Activated naive CD4-positive, alpha-beta T cell treated with anti-CD3 and anti-CD28 coated beads, Interleukin-2, amount 10 ng/mL, durations not matched to agents 7 days and 5 days (primary cell): Measurements from ENCODE around the gene CASKIN2.

Source experiments
- CTCF ChIA-PET: fragments of 350-600 bp; sonication (Branson Sonifier 250); formaldehyde crosslinking; loops from one replicate; lab custom pipeline; 2021; ENCODE audit warnings: antibody characterized with exemption; lab: Charles Lee
- DNase-seq: peaks from one replicate; pipeline ENCODE4 v3.0.0-alpha.2; 2020
- H3K27ac Mint-ChIP-seq: one replicate; pipeline ENCODE4 v1.8.0; 2021; ENCODE audit warnings: mild to moderate bottlenecking, moderate library complexity, mixed read lengths
- H3K27me3 Mint-ChIP-seq: one replicate; pipeline ENCODE4 v1.8.0; 2021; ENCODE audit warnings: mild to moderate bottlenecking, mixed read lengths
- H3K36me3 Mint-ChIP-seq: one replicate; pipeline ENCODE4 v1.8.0; 2021; ENCODE audit warnings: mixed read lengths
- H3K4me1 Mint-ChIP-seq: one replicate; pipeline ENCODE4 v1.8.0; 2021; ENCODE audit warnings: mixed read lengths
- H3K4me3 Mint-ChIP-seq: one replicate; pipeline ENCODE4 v1.8.0; 2021; ENCODE audit warnings: mild to moderate bottlenecking, moderate library complexity, mixed read lengths
- H3K9me3 Mint-ChIP-seq: one replicate; pipeline ENCODE4 v1.8.0; 2021; ENCODE audit warnings: mixed read lengths

The CASKIN2 gene

DNA sequence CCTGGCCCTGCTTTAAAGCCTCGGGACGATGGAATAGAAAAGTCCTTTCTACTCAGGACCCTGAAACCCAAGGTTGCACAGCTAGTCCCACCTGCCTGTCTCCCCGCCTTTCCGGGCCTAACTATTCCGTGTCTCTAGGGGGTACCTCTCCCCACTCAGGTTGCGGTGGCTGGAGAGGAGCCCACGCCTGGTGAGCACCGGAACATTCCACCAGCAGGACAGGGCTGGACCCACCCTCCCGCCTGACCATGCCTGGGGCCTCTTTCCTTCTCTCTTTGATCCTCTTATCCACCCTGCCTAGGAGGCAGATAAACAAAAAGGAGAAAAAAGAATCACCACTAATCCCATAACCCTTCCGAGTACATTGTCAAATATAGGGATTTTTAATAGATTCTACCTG is 21.0 kb upstream of the CASKIN2 start:
- H3K27ac Mint-ChIP-seq, result peak overlapping the region; percentile 67
- H3K9me3 Mint-ChIP-seq, result no peaks in the 10 kb centered on the region
- no peak overlapping the region for H3K4me3 Mint-ChIP-seq
- CTCF ChIA-PET, result no interaction called here
- no peaks in the 10 kb centered on the region for H3K27me3 Mint-ChIP-seq
- no peak for DNase-seq
- H3K4me1 Mint-ChIP-seq, result peaks cover 32% of the 10 kb centered on the region
- H3K36me3 Mint-ChIP-seq, result peaks cover 2% of the 10 kb centered on the region

DNA sequence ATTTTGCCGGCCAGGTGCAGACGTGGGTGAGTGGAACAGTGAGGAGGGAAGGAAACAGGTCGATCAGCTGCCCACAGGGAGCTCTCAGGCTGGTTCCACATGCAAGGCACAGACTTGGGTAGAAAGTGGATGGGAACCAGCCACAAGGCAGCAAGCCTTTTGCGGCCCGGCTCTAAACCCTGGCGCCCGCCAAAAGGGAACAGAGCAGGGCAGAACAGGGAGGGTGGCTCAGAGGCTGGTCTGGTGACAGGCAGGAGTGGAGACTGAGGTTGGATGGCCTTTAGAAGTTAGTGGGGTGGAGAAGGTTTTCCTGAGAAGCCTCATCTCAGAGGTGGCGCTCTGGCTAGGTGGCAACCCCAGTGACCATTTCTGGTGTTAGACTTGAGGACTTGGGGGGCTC is 20.5 kb upstream of the CASKIN2 start:
- peaks cover 32% of the 10 kb centered on the region for H3K4me1 Mint-ChIP-seq
- no peaks in the 10 kb centered on the region for H3K9me3 Mint-ChIP-seq
- H3K36me3 Mint-ChIP-seq, result peaks cover 2% of the 10 kb centered on the region
- H3K27me3 Mint-ChIP-seq, result no peaks in the 10 kb centered on the region
- CTCF ChIA-PET, result no interaction called here
- H3K27ac Mint-ChIP-seq, result peak overlapping the region; percentile 82
- H3K4me3 Mint-ChIP-seq, result no peak overlapping the region
- DNase-seq, result no peak

DNA sequence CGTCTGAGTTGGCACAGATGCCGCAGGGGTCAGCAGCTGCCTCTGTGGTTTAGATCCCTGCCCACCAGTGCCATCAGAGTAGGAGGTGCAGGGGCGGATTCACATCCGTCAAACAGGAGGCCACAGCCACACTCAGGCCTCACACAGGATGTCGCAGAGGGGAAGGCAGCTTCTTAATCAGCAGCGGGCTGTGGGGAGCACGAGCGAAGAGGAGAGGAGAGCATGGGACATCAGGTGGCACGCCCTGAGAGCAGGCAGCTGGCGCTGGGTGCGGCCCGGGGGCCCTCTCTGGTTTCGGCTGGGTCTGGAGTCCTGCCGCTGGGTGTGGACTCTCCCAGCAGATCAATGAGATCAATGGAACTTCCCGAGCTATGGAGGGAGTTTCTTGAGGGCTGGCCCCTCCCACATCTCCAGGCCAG is 19.8 kb upstream of the CASKIN2 start:
- Mint-ChIP-seq H3K27me3 (no peaks in the 10 kb centered on the region), H3K27ac (peak overlapping the region; percentile 82), H3K36me3 (peaks cover 3% of the 10 kb centered on the region), H3K4me1 (peaks cover 32% of the 10 kb centered on the region), H3K4me3 (peak overlapping the region; percentile 31), H3K9me3 (no peaks in the 10 kb centered on the region)
- peak; percentile 79 for DNase-seq
- CTCF ChIA-PET, result no interaction called here

DNA sequence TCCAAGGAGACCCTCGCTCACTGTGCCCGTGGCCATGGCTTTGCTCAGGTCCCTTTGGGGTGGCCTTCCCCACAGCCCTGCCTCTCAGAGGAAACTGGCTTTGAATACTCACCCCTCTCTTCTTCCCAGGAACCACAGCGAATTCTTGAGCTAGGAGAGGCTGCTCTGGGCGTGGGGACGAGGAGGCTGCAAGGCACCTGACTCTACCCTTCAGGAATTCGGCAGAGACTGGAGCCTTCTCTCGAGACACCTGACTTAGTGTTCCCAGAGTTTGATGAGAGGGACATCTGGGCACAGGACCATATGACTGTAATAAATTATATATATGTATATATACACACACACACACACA is 16.4 kb upstream of the CASKIN2 start:
- Mint-ChIP-seq H3K27ac (no peak overlapping the region), H3K27me3 (peaks cover 6% of the 10 kb centered on the region), H3K4me3 (no peak overlapping the region), H3K4me1 (peaks cover 37% of the 10 kb centered on the region), H3K36me3 (peaks cover 4% of the 10 kb centered on the region), H3K9me3 (no peaks in the 10 kb centered on the region)
- no peak for DNase-seq
- CTCF ChIA-PET, result interaction anchor here (0.7 kb wide), 1 partner anchor 15 kb away, joined by 4 read pairs; the partner anchor contains the start of gene TSEN54

DNA sequence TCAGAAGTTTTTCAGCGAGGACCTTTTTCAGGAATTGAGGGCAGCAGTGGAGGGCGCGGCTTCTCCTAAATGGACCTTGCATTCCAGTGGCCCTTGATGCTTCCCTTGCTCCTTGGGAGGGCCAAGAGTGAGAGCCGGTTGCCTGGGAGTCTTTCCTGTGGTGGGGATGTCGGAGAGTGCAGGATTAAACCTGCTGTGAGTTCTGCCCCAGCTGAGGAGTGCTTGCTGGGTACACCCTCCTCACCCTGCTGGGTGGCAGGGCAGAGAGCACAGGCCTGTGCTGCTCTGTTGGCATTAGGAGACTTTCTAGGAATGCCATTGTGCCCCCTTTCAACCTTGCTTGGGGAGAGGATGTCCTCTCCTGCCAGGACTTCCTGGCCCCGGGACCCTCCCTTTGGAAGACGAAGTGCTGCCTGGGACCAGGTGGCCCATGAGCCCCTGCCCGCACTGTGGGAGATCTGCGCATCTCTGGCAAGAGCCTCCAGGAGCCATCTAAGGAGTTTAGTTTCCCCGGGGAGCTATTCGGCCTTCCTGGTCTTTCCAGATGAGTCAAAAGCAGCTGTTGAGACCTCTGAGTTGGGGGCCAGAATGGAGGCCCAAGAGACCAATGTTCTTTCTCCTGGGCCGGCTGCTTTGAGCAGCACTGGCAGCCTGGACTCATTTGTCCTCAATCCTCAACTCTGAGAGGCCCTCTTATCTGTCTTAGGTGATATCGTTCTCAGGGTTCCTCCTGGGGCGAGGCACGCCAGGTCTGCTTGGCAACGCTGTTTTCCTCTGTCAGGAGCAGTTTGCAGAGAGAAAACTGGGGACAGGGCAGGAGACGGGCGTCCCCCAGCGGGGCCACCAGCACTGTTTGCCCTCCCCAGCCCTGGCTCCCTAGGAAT is 15.7 kb upstream of the CASKIN2 start:
- no peaks in the 10 kb centered on the region for H3K9me3 Mint-ChIP-seq
- peaks cover 6% of the 10 kb centered on the region for H3K36me3 Mint-ChIP-seq
- no peak overlapping the region for H3K27ac Mint-ChIP-seq
- CTCF ChIA-PET, result no interaction called here
- H3K4me1 Mint-ChIP-seq, result peaks cover 38% of the 10 kb centered on the region
- DNase-seq, result no peak
- peaks cover 13% of the 10 kb centered on the region for H3K27me3 Mint-ChIP-seq
- no peak overlapping the region for H3K4me3 Mint-ChIP-seq

DNA sequence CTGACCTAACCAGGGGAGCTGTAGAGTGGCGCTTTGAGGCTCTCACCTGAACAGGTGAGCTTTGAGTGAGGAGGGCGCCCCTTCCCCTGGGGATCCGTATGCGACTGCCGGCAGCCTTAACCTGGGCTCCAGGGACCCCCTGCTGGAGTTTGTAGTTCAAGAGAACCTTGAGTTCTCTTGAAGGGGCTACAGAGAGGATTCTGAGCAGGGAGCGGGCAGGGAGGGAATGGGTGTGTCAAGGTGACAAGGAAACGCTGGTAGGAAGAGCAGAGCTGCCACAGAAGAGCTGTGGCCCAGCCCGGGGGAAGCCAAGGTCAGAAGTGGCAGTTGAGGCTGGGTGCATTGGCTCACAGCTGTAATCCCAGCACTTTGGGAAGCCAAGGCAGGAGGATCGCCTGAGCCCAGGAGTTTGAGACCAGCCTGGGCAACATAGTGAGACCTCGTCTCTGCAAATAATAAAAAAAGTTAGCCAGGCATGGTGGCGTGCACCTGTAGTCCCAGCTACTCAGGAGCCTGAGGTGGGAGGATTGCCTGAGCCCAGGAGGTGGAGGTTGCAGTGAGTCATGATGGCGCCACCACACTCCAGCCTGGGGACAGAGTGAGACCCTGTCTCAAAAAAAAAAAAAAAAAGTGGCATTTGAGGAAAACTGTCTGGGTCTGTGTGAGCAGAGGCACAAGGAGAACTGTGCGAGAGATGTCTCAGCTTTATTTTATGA is 11.4 kb upstream of the CASKIN2 start:
- Mint-ChIP-seq H3K36me3 (peaks cover 10% of the 10 kb centered on the region), H3K4me1 (peaks cover 14% of the 10 kb centered on the region), H3K4me3 (peak overlapping the region; percentile 73), H3K27me3 (peaks cover 16% of the 10 kb centered on the region), H3K27ac (no peak overlapping the region), H3K9me3 (no peaks in the 10 kb centered on the region)
- CTCF ChIA-PET, result no interaction called here
- no peak for DNase-seq

DNA sequence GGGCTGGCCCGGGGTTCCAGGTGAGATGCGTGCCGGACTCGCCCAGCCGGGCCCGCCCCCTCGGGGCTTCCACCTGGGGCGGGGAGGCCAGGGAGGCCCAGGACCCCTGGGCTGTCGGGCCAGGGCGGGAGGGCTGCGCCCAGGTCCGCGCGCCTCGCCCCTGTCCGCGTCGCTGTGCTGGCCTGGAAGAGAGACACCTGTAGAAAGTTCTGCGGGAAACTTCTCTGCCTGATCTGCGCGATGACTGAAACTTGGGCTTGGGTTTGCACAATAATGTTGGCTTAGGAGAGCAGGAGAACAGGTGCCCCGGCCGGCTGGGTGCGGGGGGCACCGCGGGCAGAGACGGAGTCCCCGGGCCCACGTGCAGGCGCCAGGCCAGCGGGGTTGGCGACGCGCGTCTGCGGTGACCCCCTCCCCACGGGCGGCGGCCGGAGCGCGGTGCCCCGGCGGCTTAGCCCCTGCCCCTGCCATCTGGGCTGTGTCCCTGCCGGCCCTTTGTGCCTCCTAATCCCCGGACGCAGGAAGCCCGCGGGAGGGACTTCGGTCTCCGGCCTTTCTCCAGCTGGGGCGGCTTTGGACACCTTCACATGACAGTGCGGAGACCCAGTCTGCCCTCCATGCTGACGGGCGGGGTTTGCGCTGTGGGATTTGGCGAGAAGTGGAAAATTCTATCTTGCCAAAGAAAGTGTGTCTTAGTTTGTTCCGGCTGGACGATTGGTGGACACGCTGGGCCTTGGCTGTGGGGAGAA is 10.6 kb upstream of the CASKIN2 start:
- Mint-ChIP-seq H3K27me3 (peaks cover 16% of the 10 kb centered on the region), H3K9me3 (no peaks in the 10 kb centered on the region), H3K4me3 (peak overlapping the region; percentile 73), H3K27ac (no peak overlapping the region), H3K4me1 (peaks cover 14% of the 10 kb centered on the region), H3K36me3 (peaks cover 14% of the 10 kb centered on the region)
- CTCF ChIA-PET, result interaction anchor here (1.1 kb wide), 1 partner anchor 286 kb away, joined by 3 read pairs; no protein-coding TSS in a partner anchor
- no peak for DNase-seq

DNA sequence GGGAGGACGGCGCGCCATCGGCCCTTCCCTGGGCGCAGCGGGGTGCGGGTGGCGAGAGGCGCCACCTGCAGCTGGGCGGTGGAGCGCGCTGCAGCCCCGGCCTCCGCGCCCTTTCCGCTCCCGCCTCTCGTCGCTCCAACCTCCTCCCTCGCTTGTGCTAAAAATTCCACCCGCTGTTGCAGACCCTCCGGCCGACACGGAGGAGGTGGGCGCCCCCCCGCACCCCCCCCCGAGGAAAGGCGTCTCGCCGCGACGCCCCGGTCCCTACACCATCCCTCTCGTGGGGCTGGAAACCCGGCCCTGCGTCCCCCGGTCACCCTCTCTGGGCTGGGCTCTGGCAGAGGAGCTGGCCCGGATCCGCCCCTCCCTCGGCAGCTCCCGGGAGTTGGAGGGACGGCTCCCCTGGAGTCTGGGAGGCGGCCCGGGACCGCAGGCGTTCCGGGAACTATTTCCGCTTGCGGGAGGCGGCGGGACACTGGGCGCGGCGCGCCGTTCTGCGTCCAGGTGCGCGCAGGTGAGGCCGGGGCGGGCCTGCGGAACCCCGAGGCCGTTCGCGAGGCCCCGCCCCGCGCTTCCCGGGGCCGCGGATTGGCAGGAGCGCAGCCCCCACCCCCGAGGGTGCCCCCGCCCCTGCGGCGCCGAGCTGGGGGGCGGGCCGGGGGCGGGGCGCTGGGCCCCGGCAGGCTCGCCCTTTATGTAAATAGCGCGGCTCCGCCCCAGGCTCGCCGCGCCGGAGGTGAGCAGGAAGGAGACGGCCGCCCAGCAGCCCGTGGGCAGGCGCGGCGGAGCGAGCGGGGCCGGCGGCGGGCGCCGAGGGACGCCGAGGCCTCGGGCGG is 9.9 kb upstream of the CASKIN2 start, which contains the start of gene LLGL2:
Gene LLGL2, plus strand, starts transcription at position 728 of the 836 bp plus-strand sequence. CDS start 17,730 bp downstream, outside the sequence.
- H3K4me1 Mint-ChIP-seq, result peaks cover 14% of the 10 kb centered on the region
- DNase-seq, result peak; percentile 87
- H3K27me3 Mint-ChIP-seq, result peaks cover 16% of the 10 kb centered on the region
- H3K36me3 Mint-ChIP-seq, result peaks cover 17% of the 10 kb centered on the region
- no peak within 1 kb of the TSS for H3K27ac Mint-ChIP-seq
- no peaks in the 10 kb centered on the region for H3K9me3 Mint-ChIP-seq
- CTCF ChIA-PET, result interaction anchor here (1.1 kb wide), 1 partner anchor 285 kb away, joined by 3 read pairs; no protein-coding TSS in a partner anchor
- peak within 1 kb of the TSS; percentile 73 for H3K4me3 Mint-ChIP-seq

DNA sequence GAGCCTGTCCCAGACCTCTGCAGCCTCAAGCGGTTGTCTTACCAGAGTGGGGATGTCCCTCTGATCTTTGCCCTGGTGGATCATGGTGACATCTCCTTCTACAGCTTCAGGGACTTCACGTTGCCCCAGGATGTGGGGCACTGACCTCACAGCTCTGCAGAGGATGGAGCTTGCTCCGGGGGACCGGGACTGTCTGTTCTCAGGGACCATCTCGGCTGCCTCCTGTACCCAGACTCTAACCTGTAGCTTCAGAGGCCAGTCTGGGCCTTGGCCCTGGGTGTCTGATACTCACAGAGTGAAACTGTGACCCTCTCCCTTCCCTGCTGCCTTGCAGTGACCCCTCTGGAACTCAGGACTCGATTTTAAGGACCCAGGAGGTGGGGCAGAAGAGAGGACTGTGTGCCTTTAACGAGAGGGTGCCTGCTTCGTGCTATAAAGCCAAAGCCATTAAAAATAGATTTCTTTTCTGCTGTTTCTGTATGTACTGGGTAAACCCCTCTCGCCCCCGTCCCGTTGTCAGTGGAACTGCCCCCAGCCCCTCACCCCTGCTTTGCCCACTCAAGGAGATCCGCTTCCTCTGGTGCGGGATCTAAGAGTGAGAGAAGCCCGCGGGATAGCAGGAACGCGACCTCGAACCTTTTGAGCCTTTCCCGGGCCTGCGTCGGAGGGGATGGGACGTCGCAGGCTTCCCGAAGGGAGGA is 9.1 kb upstream of the CASKIN2 start:
- Mint-ChIP-seq H3K4me3 (peak overlapping the region; percentile 59), H3K4me1 (peaks cover 17% of the 10 kb centered on the region), H3K27ac (no peak overlapping the region), H3K27me3 (peaks cover 16% of the 10 kb centered on the region), H3K9me3 (no peaks in the 10 kb centered on the region), H3K36me3 (peaks cover 19% of the 10 kb centered on the region)
- no peak for DNase-seq
- CTCF ChIA-PET, result interaction anchor here (1.1 to 1.2 kb wide), 2 partner anchors 109 to 284 kb away, joined by 3 to 4 read pairs; partner anchors contain the start of gene SMIM5

DNA sequence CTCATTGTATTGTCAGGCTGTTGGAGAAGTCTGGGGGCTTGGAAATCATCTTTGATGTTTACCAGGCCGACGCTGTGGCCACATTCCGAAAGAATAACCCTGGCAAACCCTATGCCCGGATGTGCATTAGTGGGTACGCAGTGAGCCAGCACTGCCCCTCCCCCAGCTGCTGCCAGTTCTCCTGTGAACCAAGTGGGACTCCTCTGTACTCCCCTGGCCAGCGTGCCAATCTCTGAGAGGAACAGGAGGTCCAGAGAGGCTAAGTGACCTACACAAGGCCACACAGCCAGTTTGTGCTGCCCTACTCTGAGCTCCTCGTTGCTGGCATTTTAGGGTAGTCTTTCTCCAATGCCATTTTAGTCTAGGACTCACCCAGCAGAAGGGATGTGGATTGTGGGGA is 8.3 kb upstream of the CASKIN2 start:
- Mint-ChIP-seq H3K4me1 (peaks cover 25% of the 10 kb centered on the region), H3K9me3 (no peaks in the 10 kb centered on the region), H3K27me3 (peaks cover 16% of the 10 kb centered on the region), H3K36me3 (peaks cover 23% of the 10 kb centered on the region), H3K4me3 (peak overlapping the region; percentile 59), H3K27ac (no peak overlapping the region)
- CTCF ChIA-PET, result interaction anchor here (1.2 kb wide), 1 partner anchor 109 kb away, joined by 4 read pairs; the partner anchor contains the start of gene SMIM5
- DNase-seq, result no peak

DNA sequence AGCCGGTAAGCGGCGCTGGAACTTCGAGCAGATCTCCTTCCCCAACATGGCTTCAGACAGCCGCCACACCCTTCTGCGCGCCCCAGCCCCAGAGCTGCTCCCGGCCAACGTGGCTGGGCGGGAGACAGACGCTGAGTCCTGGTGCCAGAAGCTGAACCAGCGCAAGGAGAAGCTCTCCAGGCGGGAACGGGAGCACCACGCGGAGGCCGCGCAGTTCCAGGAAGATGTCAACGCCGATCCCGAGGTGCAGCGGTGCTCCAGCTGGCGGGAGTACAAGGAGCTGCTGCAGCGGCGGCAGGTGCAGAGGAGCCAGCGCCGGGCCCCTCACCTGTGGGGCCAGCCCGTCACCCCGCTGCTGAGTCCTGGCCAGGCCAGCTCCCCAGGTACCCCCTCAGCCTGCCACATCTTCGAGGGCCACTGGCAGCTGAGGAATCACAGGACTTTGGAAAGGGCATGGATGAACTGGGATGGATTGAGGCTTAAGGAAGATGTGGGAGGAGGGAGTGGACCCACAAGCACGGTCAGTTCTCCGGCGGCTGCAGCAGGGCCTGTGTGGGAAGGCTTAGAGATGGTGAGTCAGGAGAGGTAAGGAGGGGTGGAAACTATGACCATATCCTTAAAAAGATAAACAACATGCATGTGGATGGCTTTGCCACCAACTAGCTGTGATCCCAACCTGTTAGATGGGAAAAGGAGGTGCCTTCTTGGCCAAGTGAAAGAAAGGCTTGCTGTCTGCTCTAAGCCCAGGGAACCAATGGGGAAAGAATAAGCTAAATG is 6.8 kb upstream of the CASKIN2 start:
- CTCF ChIA-PET, result no interaction called here
- Mint-ChIP-seq H3K4me3 (no peak overlapping the region), H3K36me3 (peaks cover 32% of the 10 kb centered on the region), H3K9me3 (no peaks in the 10 kb centered on the region), H3K27me3 (peaks cover 14% of the 10 kb centered on the region), H3K4me1 (peaks cover 39% of the 10 kb centered on the region), H3K27ac (no peak overlapping the region)
- DNase-seq, result no peak

DNA sequence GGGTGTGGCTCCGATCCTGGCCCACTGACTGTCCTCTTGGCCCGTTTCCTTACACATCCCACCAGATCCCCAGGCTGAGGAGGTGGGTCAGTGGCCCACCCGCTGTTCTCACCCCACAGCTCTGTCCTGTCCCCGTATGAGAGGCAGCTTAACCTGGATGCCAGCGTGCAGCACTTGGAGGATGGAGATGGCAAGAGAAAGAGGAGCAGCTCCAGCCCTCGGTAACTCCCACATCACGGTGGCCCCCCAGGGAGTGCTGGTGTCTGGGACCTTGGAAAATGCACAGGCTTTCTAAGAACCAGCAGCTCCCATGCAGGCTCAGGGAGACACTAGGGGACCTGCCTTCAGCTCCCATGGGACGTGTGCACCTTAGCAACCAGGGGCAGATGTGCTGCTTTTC is 6.0 kb upstream of the CASKIN2 start:
- Mint-ChIP-seq H3K27me3 (peaks cover 5% of the 10 kb centered on the region), H3K9me3 (no peaks in the 10 kb centered on the region), H3K4me3 (no peak overlapping the region), H3K27ac (no peak overlapping the region), H3K4me1 (peaks cover 32% of the 10 kb centered on the region), H3K36me3 (peaks cover 32% of the 10 kb centered on the region)
- no peak for DNase-seq
- CTCF ChIA-PET, result no interaction called here
